Measurements from ENCODE around the gene RPS6KA2.

The RPS6KA2 gene

DNA sequence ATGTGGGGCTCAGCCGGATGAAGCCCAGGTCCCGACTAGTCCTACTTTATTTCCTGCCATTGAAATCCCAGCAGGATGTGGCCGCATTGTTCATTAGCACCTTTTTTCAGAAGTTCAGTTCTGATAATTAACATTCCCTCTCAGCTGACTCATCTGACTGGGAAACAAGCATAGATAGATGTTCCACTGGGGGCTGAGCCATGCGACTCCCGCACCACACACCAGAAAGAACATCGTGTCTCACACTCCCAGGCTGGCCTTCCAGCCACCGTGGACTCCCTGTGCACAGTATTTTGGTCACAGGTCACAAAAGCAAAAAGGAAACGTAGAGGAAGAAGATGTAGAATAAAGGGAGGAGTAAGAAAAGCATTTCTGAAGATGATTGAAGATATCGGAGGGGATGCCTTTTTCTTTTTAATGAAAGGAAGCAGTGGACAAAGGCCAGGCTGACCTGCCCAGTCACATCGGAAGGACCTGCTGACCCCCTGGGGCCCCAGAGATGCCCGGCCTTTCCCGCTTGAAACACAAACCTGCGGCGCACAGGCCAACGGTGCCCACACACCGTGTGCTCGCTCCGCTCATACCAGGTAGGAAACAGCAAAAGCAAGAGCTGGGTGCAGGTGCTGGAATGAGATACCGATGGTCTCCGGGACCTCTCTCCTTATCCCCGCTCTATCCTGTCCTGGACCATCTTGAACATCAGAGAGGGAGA lies 11.8 kb downstream of the RPS6KA2 start:
- no peak for DNase-seq (ENCODE audit: low read depth)

DNA sequence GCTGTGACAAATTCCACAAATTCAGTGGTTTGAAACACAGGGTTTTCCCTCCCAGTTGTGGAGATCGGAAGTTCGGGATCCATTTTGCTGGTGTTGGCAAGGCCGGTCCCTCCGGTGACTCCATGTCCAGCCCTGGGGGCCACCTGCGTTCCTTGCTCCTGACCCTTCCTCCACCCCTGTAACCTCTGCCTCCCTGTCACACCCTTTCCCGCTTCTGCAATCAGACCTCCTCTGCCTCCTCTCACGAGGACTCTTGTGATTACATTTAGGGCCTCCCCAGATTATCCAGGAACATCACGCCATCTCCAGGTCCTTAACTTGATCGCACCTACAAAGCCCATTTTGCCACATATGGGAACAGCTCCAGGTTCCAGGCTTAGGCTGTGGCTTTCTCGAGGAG lies 12.5 kb downstream of the RPS6KA2 start:
- no peak for DNase-seq (ENCODE audit: low read depth)

DNA sequence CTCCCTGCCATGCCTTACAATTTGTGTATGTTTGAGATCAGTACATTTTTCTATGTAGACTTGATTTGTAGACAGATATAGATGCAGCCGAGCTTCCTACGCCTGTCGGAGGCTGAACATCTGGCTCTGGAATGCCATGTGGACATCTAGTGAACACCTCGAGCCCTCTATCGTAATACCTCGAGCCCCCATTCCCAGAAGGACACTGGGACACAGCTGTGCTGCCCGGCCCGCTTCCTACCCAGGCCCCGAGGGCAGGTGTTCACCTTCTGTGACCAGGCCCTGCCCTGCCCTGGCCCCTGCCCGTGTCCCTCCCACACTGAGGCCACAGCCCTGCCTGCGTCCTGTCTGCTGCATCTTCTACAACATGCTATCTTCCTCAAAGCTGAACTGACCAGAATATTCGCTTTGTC lies 12.9 kb downstream of the RPS6KA2 start:
- no peak for DNase-seq (ENCODE audit: low read depth)

DNA sequence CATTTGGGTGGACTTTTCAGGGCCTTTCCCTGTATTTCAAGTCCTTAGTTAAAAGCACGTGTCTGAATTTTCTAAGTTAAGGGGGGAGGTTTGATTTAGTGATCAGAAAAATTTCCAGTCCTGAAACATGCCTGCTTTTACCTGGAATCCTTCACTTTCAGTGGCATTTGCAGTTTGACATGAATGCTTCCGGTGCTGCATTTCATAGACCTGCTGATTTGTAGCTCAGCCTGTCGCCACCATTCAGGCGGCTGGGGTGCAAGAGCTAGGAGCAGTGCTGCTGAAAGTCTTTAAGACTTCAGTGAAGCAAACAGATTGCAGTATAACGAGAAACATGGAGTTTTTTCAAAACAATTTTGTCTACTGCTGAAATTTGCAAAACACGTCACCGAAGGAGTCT lies 14.0 kb downstream of the RPS6KA2 start:
- no peak for DNase-seq (ENCODE audit: low read depth)

DNA sequence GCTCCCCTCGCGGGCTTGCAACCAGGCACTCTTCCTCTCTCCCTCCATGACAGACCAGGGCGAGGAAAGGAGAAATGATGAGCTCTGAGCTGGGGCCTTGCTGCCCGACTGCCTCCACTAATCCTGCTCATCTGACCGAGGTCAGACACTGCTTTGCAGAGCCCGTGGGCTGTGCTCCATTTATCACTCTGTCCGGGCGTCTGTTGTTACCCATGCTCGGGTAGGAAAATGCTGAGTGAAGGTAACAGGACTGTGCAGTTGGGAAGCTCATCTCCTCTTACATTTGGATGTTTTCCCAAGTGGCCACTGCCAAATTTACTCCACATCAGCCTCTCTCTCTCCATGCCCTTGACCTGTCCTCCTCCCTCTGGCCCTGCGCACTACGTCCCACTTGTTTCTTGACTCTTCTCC lies 14.6 kb downstream of the RPS6KA2 start:
- DNase-seq (ENCODE audit: low read depth) = no peak

DNA sequence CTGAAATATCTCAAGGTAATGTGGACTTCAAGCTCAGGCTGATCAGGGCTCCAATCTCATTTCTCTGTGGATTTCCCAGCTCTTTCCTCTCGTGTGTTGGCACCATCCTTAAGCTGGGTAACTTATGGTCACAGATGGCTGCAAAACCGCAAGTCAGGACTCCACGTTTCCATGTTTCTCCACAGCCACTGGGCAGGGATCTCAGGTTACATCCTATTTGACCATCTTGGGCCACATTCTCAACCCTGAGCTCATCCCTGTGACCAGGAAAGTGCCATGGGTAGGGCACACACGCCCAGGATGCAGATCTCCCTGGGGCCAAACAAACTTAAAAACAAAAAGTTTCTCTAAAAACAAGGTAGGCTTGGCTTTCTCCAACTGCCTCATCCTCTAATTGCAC lies 15.4 kb downstream of the RPS6KA2 start:
- DNase-seq (ENCODE audit: low read depth) = no peak

DNA sequence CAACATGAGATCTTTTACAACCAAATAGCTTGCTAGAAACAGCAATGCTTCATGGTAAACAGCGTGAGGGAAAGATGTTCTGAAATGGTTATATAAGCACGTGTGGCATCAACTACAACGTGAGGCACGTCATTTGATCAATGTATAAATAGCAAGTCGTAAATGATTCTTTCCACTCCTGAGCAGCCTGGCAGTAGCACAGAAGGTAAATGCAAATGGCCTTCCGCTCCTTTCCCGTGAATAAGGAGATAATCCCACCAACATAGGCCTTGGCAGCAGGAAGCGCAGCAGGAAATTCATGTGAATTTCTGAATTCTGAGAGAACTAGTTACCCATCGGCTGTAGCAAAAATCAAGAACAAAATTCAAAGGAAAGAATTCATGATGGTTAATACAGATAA lies 17.0 kb downstream of the RPS6KA2 start:
- DNase-seq (ENCODE audit: low read depth) = no peak

DNA sequence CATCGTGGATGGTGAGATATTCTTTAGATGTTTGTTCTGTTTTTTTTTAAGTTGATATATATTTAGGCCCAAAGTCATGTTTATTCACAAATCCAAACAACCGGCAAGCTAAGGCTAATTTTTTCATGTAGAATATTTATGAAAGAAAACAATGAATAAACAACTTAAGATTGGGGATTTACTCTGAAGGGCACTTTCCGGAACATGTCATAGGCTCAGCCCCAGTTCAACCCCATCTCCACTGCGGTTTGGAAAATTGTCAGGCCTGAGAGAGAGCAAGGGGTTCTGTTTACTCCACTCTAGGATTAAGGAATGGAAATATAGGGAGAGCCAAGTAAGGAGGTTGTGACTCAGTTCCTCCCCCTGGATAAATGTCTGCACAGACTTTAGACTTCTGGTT lies 18.3 kb downstream of the RPS6KA2 start:
- no peak for DNase-seq (ENCODE audit: low read depth)

DNA sequence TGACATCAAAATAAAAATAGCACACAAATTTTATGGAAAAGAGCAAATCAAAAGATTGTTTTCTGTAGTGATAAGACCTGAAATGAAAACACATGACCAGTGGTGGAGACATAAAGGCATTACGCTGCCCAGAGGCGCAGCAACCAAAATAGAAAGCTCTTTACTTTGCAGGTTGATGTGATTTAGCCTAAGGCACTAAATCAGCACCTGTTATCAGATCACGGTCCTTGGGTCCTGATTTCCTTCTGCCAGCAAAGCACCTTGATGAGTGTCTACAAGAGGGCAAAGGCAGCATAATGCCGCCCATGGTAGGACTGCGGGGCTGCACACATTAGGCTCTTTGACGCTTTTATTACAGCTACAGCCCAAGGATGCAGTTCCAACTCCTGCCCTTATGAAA lies 21.3 kb downstream of the RPS6KA2 start:
- no peak for DNase-seq (ENCODE audit: low read depth)

DNA sequence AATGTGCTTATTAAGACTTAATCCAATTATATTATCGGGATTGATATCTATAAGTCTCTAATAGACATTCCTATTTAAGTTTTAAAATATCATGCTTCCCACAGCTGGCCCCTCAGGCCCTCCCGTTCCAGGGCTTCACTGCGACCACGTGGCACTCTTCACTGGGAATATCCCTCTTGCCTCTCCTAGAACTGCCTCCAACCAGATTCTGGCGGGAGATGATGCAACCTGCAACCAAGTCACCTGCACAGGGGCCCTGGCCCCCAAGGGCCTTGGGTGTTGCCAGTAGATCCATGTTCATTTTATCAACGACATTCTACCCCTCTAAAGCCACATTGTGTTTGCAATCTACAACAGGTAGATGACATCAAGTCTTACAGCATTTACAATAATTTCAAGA lies 22.1 kb downstream of the RPS6KA2 start:
- no peak for DNase-seq (ENCODE audit: low read depth)

DNA sequence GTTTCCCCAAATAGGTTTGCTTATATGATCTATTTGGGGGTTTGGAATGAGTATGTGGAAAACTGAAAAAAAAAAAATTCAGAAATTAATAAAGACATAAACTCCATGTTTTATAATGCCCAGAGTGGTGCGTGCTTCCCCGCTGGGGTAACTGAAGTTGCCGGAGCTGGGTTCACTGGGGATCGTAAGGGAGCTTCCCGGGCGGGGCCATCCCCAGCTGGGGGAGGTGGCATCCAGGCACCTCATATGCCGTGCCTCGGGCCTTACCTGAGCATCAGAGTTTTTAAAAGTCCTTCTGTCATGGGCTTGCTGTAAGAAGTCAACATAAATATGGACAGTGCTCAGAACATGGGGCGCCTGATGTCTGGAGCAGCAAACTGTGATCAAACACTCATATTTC lies 22.7 kb downstream of the RPS6KA2 start:
- no peak for DNase-seq (ENCODE audit: low read depth)

DNA sequence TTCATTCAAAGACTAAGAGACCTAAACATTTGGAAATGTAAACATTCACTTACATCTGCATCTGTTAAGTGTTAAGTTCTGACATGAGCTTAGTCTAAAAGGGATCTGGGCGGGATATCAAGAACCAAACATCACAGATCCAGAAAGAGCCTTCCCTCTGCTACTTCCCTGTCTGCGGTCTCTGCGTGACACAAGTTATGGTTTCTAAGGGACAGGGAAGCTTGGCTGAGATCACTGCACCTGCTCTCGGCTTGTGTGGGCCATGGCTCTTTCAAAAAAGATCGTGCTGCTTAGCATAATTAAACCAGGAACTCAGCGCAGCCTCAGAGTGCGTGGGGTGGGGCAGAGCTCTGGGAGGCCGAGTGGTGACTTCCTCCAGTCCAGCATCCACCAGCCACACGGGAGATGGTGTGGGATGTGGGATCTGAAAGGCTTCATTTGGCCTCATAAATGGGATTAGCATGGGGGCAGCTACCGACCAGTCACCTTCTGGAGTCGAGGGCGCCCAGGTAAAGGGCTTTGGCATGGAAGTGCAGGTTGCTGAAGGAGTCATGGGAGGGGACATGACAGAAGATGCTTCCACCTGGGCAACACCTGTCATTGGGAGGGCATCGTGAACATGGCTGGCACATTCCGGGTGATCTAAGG lies 23.9 kb downstream of the RPS6KA2 start:
- DNase-seq (ENCODE audit: low read depth) = no peak

DNA sequence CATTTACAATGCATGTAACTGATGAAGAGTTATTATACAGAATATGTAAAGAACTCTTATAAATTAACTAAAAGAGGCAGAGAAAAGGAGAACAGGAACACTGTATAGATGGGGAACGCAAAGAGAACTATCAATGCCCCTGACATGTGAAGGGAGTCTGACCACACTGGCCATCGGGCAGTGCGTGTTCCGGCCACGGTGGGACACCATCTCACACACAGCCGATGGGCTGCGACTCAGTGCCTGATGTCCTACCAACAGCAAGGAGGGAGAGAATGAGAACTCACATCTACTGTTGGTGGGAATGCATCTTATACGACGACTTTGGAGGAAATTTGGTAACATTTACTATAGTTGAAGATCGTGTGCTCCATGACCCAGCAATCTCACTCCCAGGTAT lies 25.1 kb downstream of the RPS6KA2 start:
- no peak for DNase-seq (ENCODE audit: low read depth)

DNA sequence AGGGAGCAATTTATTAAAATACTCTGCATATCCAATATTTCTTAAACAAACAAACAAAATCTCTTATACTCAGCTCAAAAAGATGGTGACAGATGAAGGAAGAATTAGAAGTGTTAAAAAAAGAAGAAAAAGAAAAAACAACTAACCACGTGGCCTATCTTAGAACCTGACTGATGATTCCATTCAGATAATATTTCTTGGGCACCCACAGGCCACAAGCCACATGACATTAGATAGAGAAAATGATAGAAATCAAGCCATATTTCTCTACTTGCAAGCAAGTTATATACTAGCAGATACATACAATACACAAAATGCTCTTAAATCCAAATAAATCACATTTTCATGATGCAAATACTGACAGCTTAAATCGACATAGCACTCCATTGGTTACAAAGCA lies 26.1 kb downstream of the RPS6KA2 start:
- no peak for DNase-seq (ENCODE audit: low read depth)

DNA sequence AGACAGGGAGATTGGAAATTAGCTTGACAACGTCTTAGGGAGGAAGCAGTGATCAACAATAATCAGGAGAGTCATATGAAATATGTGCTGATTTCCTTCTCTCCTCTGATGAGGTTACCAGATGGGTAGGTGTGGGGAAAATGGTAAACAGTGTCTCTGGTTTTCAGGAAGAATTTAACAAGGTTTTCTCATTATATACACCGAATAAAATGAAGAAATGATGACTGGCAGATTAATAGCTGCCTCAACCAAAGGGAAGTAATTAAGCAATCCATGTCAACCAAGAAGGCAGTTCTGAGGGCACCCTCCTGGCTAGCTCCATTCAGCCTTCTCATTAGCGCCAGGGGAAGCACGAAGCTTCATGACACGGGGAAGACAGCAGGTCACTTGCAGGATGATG lies 27.8 kb downstream of the RPS6KA2 start:
- DNase-seq (ENCODE audit: low read depth) = no peak

DNA sequence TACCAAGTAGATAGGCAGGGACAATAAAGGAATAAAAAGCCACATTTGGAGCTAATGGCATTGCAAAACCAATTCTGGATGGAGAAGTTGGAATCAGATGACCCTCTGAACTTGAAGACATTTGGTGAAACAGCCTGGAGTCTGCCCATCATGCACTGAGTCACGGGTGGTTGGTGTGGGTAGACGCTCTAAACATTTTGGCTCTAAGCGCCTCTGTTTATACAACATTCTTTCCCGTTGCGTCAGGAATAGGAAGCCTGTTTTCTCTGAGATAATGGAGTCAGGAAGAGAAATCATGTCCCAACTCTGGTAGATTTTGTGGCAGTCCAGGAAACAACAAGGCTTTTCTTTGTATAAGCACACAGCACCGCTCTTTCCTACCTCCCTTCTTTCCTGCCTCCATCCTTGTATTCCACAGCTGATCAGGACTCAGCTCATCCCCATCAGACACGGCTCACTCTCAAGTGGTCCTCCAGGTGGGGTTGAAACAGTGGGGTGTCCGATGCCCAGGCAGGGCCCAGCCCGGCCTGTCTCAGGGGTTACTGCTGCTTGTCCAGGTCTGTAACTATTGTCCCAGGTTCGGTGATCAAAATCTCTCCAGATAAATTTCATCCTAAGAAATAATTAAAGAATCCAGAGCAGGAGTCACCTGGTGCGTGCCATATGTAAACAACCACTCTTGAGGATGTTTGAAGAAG lies 28.5 kb downstream of the RPS6KA2 start:
- no peak for DNase-seq (ENCODE audit: low read depth)

DNA sequence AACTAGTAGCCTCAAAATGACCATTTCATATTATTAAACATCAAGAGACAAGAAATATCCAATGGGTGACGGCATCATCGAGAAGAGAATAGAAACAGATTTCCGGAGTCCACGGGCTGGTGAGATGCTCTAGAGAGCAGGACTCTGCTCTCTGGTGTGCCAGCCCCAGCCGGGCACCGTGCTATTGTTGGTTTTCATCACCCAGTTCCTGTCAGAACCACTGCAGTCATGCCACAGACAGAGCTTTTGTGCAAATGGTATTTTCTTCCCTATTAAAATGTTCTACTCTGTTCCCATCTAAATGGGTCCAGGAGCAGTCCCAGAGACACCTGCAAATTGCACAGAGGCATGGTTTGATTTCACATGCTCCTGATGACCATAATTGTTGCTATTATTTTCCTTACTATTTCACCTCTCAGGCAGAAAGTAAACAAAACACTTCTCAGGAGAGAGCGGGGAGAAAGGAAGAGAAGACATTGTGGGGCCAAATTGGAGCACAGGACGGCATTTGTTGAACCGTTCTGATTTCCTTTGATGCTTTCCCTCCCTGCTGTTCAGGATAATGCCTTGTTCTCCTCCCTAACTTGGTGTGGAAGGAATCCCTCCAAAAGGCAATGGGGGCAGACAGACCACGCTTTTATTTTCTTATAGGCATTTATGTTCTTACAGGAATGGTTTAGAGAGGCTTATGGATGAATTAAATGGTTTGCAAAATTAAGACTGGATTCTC lies 29.2 kb downstream of the RPS6KA2 start:
- no peak for DNase-seq (ENCODE audit: low read depth)

DNA sequence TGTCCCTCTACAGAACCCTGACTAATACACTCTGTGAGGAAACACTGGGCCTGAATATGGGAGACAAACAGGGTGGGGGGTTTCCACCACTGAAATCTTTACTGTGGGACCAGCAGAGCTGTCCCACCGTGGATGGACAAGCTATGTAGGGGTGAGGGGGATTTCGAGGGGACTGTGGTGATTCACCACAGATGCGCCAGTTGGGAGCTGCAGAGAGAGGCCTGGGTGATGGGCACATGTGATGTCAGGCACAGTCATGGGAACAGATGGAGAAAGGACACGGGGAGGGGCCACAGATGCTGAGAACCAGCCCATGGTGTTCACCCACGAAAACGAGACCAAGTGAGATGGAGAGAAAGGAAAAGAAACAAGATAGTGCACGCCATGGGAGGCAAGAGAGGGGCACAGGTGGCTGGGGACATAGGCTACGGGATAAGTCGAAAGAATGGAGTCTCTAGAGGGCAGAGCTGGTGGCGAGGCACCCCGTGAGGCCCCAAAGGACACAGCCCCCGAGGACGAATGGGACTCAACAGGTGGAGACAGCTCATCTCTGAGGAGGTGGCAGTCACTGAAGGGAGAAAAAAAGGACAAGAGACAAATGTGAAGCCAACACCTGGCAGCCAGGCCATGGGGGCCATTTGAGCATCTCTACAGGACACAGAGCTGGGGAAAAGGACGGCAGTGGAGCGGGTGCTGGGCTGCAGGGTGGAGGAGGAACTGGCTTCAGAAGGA lies 30.1 kb downstream of the RPS6KA2 start:
- DNase-seq (ENCODE audit: low read depth) = no peak

DNA sequence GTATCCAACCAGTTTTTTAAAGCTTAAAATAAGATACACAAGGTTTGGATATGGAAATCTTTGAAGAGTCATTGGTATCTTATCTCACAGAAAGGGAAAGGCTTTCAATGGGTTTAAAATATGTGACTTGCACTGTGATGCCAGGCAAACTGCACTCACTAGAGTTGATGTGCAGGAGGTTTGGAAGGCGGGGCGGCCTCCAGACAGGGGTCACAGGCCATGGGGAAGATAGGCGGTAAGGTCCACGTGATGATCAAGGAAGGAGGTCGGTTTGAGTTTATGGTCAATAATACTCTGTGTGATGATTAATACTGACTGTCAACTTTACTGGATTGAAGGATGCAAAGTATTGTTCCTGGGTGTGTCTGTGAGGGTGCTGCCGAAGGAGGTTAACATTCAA lies 31.1 kb downstream of the RPS6KA2 start:
- DNase-seq (ENCODE audit: low read depth) = no peak

DNA sequence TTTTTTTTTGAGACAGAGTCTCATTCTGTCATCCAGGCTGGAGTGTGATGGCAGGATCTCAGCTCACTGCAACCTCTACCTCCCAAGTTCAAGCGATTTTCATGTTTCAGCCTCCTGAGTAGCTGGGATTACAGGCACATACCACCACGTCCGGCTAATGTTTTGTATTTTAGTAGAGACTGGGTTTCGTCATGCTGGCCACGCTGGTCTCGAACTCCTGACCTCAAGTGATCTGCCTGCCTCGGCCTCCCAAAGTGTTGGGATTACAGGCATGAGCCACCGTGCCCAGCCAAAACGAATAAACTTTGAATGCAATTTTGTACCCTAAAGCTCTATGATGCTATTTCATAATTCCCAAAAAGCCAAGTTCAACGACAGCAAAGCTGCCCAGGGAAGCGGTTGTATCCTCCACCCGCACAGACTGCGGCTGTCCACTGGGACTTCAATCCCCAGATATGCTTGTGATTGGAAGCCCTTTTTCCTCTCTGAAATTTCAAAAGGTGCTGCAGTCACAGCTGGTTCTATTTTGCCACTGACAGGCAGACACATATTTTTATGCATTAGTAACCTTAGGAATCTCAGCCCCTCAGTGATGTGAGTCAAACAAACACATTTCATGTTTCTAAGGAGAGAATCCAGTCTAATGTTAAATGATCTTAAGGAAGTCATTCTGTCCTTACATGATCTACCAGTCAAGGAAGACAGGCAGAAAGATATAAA lies 31.8 kb downstream of the RPS6KA2 start:
- no peak for DNase-seq (ENCODE audit: low read depth)

DNA sequence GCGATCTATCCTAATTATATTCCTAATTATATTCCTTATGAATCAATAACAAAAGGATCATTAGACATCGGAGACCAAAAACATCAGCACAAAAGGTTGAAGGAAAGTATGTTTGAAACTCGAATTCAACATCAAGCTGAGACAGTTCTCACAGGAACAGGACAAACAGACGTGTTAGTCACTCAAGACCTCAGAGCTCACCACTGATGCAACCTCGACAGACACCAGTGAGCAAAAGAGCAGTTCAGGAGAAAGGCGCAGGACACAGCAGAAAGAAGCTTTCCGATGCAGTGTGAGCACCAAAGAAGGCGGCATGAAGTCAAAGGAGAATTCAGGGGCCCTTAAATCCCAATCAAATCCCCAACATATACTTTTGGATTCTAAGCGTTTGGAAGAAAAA lies 34.2 kb downstream of the RPS6KA2 start:
- DNase-seq (ENCODE audit: low read depth) = no peak
